SW 1271 (cell line): ENCODE data around the gene TRAPPC12.
"Not testable (repeated sequence)": the region's sequence is repeated elsewhere in the genome, so short reads cannot be mapped to it uniquely, and the experiment has no call there.

Experiments
- DNase-seq, 2 experiments: peaks; one replicate each; lab custom pipeline; 2025; lab: John Stamatoyannopoulos, UW

TRAPPC12 gene

GRCh38 chr2:3369340-3370181 is 9.9 kb upstream of the TRAPPC12 start:
- DNase-seq: not testable (repeated sequence)

DNA sequence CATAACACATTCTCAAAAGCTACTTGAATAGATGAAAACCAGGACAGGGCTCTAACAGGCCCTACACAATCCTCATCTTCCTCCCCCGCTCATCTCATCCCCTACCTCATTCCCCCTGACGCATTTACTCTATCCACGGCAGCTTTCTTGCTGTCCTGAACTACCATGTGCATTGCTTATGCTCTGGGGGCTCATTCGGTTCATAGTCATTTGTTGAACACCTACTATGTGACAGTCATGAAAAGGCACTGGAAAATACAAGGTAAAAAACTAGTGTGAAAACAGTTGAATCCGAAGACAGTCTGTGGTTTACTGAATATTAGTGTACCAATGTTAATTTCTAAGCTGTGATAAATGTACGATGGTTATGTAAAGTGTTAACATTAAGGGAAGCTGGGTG is 2.7 kb upstream of the TRAPPC12 start:
- DNase-seq: no peak

DNA sequence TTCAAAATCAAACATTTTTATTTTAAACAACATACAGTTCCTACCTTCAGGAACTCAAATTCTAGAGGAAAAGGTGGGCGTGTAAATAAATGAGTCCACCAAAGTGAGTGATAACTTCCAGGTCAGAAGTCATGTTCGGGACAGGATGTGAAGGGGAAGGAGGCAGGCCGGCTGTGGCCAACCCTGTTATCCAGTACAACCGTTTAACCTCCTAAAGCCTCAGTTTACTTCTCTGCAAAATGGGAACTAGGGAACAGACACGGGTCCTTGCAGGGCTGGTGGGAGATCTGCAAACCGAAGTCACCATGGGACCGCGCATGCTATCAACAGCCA is 2.2 kb upstream of the TRAPPC12 start:
- peak in 1 of 2 experiments; percentile 82 for DNase-seq

GRCh38 chr2:3377612-3378432 is 1.7 kb upstream of the TRAPPC12 start, which contains the start of gene EIPR1:
TSS of gene EIPR1 (minus strand) at chr2:3377818. CDS start at chr2:3377689, 129 bp downstream.
- DNase-seq: peak; percentile 97 to 98

- no peak for DNase-seq
Observed at GRCh38 chr2:3379339-3379646, 201 bp upstream of the TRAPPC12 start.

DNA sequence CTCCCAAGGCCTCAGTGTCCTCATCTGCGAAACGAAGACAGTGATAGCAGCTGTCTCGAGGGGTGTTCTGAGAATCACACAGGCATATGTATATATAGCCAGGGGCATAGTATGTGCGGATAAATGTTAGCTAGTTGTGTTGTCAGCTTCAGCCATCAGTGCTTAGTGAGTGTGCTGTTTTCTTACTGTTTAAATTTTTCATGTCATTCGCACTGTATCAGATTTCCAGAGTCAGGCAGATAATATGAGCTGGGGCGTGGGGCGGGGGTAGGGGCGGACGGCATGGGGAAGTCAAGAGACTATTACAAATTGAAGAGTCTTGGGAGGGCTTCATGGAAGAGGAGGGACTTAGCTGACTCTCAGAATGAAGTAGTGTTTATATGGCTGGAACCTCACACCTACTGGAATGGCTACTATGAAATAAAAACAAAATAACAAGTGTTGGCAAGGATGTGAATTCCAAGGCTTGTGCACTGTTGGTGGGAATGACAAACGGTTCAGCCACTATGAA is 7.0 kb downstream of the TRAPPC12 start:
- no peak for DNase-seq

GRCh38 chr2:3387011-3387410 is 7.5 kb downstream of the TRAPPC12 start:
- DNase-seq: no peak

- DNase-seq: no peak
Observed at GRCh38 chr2:3387644-3388411, 8.3 kb downstream of the TRAPPC12 start.

DNA sequence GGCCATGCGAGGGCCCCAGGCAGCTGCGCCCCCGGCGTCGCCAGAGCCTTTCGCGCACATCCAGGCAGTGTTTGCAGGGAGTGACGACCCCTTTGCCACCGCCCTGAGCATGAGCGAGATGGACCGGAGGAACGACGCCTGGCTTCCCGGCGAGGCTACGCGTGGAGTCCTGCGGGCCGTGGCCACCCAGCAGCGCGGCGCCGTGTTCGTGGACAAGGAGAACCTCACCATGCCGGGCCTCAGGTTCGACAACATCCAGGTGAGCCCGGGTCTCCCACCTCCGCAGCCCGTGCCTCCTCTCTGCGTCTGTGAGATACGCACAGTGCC is 8.9 kb downstream of the TRAPPC12 start:
- DNase-seq: no peak

DNA sequence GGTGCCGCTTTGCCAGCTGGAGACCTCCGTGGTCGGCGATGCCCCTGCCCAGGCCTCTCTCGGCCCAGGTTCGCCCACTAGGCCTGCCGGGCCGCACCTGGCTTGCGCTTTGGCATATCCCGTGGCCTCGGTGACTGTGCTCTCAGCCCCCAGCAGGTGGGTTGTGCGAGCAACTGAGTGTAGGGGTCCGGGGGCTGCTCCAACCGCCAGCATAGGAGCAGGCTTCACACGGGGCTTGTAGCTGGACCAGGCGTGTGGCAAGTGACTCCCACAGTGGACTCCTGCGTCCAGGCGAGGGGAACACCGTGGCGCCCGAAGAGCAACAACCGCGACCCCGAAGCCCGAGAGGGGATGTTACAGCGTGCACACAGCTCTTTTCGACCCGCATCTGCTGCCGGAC is 9.7 kb downstream of the TRAPPC12 start:
- no peak for DNase-seq

DNA sequence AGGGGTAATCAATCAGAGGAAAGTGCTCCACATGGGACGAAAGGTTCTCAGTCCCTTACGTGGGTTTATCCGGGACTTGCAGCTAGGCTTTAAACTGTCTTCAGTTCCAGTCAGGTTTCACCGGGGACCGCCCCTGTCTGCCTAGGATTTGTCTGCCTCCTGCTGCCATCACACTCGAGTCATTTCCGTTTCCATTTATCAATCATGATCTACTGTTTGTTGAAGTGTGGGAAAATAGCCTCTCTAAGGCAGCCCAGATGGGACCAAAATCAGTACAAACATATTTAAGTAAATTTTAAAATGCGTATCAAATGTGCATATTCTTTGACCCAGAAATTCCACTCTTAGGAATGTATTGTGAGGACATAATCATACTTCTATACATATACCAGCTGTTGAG is 10.5 kb downstream of the TRAPPC12 start:
- no peak for DNase-seq

- no peak for DNase-seq
Observed at GRCh38 chr2:3392216-3392615, 12.7 kb downstream of the TRAPPC12 start.

DNA sequence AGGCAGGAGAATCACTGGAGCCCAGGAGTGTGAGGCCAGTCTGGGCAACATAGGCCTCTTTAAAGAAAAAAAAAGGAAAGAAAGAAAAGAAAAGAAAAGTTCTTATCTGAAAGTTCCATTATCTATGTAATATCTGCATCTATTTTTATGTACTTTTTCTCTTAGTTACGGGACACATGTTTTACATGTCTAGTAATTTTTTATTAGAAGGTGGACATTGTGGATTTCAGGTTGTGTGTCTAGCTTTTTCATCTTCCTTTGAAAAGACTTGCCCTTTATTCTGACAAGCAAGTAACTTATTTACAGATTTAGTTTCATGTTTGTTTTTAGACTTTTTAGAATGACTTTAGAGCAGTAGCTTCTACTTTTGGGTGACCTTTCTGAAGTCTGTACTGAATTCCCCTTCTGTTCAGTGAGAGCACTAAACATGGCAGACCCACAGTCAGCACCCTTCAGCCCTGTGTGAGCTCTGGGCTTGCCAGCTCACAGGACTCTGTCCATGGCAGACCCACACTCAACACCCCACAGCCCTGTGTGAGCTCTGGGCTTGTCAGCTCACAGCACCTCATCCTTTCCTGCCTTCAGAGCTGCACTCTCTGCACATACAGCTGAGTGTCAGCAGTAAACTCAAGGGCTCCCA is 17.5 kb downstream of the TRAPPC12 start:
- DNase-seq: no peak

DNA sequence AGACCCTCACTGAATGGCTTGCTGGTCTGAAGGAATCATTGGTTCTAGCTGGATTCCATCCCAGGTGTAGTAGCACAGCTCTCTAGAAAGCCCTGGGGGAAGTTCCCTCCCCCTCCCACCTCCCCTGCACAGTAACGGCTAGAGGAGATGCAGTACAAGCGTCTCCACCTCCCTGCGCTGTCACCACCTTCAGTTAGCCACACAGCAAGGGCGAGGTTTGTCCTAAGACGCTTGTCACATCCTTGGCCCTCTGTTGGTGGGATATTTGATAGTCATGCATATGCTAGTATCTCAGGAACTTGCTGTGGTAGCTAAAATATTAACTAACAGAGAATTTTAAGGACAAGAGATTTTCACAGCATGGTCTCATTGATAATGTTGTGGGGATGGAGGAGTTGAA is 19.4 kb downstream of the TRAPPC12 start:
- no peak for DNase-seq

DNA sequence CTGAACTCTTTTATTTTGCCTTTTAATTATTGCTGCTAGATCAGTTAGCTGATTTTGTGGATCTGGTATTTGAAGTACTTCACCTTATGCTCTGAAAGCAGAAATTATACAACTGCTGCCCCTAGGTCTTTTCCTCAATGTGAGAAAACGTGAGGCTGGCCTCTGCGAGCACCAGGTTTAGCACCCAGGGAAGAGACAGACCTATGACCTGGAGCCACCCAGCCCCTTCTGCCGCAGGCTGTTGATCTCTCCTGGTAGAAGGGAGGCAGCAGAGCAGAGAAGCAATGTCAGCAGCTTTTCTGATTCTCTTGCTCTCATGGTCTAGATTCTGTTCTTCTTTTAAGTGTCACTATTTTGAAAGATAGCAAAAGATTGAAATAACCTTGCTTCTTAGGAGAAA is 19.9 kb downstream of the TRAPPC12 start:
- DNase-seq: no peak

DNA sequence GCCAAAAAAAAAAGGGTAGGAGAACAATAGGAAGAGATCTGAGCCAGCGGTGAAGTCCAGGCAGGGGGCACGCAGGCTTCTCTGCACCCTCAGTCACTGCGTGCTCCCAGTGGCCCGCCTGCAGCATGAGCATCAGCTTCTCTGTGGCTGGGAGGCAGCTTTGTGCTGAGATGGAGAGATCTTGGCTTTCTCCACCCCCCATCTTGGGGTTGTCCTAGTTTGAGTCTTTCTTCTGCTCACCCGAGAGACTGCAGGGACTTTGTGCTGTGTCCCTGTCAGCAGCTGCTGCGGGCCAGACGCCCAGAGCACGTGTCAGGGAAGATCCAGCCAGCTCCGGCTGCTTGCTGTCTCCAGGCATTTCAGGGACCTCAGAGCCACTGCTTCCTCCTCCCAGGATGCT is 20.3 kb downstream of the TRAPPC12 start:
- DNase-seq: no peak

- DNase-seq: no peak
Observed at GRCh38 chr2:3403587-3404334, 24.3 kb downstream of the TRAPPC12 start.

DNA sequence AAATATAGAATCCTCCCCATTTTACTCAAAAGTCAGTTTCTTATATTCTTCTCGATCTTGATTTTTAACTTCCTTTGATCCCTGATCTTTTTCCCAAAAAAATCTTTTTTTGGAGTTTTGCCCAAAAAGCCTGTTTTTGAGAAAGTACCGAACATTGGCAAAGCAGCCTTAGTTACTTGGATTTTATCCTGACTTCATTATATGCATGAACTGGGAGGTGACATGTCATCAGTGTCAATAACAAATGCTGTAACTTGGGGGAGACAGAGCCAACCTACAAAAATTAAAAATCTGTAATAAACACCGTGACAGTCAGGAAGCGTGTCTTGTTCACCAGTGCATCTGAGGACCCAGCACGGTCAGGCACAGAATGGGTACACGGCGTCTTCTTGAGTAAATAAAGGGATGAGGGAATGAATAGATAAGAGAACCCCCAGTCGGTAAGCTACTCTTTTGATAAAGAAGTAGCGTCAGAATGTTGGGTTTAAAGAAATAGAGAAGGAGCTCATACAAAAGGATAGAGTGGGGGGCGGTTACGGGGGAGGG is 24.9 kb downstream of the TRAPPC12 start:
- DNase-seq: no peak

- no peak for DNase-seq
Observed at GRCh38 chr2:3405307-3405706, 25.8 kb downstream of the TRAPPC12 start.

DNA sequence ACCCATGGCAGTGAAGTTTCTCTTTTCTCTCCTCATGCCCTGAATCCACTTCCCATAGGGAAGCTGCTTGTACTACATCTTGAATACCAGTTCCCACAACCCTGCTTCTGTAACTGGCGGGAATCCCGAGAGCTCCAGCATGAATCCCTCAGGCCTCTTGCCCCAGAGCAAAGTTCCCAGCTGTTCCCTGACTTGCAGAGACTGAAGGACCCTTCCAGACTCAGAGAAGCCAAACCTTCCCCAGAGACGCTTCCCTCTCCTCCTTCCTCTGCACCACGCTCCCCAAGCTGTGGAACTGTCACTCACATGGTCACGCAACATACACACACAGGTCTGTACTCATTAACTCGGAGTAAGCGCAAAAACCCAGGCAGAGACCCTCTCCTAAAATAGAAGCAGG is 26.4 kb downstream of the TRAPPC12 start:
- DNase-seq: no peak

GRCh38 chr2:3406501-3406900 is 27.0 kb downstream of the TRAPPC12 start:
- DNase-seq: no peak
